ENCODE measurements around the gene DCAF11.

- TF ChIP-seq EZH2 (IDR thresholded peaks at IDR 0.05; ENCODE audit: insufficient read depth, poor library complexity, severe bottlenecking) = no peak
- TF ChIP-seq EZH2phosphoT487 (IDR thresholded peaks at IDR 0.05; ENCODE audit: insufficient read depth, low read depth) = no peak
These were observed 21.2 kb upstream of the DCAF11 start for GRCh38 chr14:24093207-24093900.

Measured in GM23248 (cell line).